Brain microvascular endothelial cell (primary cell): Measurements from ENCODE around the gene KLHL8.
"Not testable (repeated sequence)": the region's sequence is repeated elsewhere in the genome, so short reads cannot be mapped to it uniquely, and the experiment has no call there.

ENCODE experiments used
- DNase-seq: peaks from one replicate; pipeline ENCODE4 v3.0.0-alpha.2; 2020
- H3K27ac ChIP-seq: fragments of 250-450 bp; sonication (Bioruptor Pico); 2 replicates; pipeline ENCODE4 v1.5.1; 2020; ENCODE audit warnings: mild to moderate bottlenecking, moderate library complexity
- H3K27me3 ChIP-seq: fragments of 250-450 bp; sonication (Bioruptor Pico); replicated peaks from 2 replicates; pipeline ENCODE4 v1.5.1; 2020; ENCODE audit warnings: mild to moderate bottlenecking
- H3K36me3 ChIP-seq: fragments of 250-450 bp; sonication (Bioruptor Pico); replicated peaks from 2 replicates; pipeline ENCODE4 v1.5.1; 2020; ENCODE audit warnings: mild to moderate bottlenecking
- H3K4me3 ChIP-seq: 2 replicates; pipeline ENCODE4 v1.5.1; 2011; ENCODE audit warnings: low read depth, mild to moderate bottlenecking, control low read depth, low read length, moderate library complexity
- in situ Hi-C: cut with HindIII; loops from 2 replicates; pipeline ENCODE4 v1.10.0; 2017; ENCODE audit warnings: low sequenced_read_pairs, low pct_ligation_motif_present
- TF ChIP-seq, protein P1 (sequence below): IDR thresholded peaks from 2 replicates; pipeline ENCODE4 v1.5.1; 2011; ENCODE audit warnings: low read depth, mild to moderate bottlenecking, moderate library complexity, low read length, control low read depth, inconsistent platforms; ENCODE audit errors: missing control alignments

KLHL8 gene

DNA sequence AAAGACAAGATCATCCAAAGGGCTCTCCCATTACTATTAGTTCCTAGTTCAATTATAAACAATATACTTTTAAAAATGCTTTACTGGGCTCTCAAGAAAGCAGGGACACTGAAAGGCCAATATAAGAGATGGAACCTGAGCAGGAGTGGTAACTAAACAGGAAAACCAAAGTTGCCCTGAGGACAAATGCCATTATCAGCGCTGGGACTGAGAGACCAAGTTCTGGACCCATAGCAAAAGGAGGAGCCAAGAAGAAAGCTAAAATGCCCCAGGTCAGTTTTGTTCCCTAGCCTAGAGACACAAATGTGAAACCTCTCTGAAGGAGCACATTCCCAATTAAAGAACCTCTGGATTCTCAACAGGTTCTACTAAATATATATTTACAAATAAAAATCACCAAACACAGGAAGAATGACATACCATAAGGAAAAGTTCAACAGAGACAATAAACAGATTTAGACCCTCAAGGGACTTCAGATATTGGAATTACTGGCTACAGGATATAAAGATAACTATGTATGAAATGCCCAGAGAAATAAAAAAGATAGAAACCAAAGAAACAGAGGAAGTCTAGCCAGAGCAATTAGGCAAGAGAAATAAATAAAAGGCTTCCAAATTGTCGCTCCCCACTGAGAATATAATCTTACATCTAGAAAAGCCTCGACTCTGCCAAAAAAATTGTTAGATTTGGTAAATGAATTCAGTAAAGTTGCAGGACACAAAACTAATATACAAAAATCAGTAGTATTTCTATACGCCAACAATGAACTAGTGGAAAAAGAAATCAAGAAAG, 67.1 kb downstream of the KLHL8 start:
- no peak overlapping the region for H3K27ac ChIP-seq
- no peaks in the 10 kb centered on the region for H3K27me3 ChIP-seq
- in situ Hi-C loops, result no loop called here
- no peak for DNase-seq
- TF ChIP-seq, protein P1, sequence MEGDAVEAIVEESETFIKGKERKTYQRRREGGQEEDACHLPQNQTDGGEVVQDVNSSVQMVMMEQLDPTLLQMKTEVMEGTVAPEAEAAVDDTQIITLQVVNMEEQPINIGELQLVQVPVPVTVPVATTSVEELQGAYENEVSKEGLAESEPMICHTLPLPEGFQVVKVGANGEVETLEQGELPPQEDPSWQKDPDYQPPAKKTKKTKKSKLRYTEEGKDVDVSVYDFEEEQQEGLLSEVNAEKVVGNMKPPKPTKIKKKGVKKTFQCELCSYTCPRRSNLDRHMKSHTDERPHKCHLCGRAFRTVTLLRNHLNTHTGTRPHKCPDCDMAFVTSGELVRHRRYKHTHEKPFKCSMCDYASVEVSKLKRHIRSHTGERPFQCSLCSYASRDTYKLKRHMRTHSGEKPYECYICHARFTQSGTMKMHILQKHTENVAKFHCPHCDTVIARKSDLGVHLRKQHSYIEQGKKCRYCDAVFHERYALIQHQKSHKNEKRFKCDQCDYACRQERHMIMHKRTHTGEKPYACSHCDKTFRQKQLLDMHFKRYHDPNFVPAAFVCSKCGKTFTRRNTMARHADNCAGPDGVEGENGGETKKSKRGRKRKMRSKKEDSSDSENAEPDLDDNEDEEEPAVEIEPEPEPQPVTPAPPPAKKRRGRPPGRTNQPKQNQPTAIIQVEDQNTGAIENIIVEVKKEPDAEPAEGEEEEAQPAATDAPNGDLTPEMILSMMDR, result no peak
- no peak overlapping the region for H3K4me3 ChIP-seq
- no peaks in the 10 kb centered on the region for H3K36me3 ChIP-seq

DNA sequence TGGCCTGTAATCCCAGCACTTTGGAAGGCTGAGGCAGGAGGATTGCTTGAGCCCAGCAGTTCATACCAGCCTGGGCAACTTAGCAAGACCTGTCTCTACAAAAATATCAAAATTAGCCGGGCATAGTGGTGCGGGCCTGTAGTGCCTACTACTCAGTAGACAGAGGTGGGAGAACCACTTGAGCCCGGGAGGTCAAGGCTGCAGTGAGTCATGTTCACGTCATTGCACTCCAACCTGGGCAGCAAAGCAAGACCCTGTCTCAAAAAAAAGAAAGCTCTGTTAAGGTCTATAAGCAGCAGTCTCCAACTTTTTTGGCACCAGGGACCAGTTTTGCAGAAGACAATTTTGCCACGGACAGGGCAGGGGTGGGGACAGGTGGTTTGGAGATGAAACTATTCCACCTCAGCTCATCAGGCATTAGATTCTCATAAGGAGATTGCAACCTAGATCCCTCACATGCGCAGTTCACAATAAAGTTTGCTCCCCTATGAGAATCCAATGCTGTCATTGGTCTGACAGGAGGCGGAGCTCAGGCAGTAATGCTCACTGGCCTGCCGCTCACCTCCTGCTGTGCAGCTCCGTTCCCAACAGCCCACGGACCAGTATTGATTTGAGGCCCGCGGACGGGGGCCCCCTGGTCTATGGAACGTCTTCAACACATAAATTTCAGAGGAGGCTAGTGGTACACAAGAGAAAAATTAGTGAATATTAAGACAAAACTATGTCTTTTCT, 67.9 kb downstream of the KLHL8 start:
- Histone ChIP-seq H3K36me3 (no peaks in the 10 kb centered on the region), H3K27ac (no peak overlapping the region), H3K27me3 (no peaks in the 10 kb centered on the region), H3K4me3 (no peak overlapping the region)
- TF ChIP-seq, protein P1, result no peak
- in situ Hi-C loops, result no loop called here
- no peak for DNase-seq

DNA sequence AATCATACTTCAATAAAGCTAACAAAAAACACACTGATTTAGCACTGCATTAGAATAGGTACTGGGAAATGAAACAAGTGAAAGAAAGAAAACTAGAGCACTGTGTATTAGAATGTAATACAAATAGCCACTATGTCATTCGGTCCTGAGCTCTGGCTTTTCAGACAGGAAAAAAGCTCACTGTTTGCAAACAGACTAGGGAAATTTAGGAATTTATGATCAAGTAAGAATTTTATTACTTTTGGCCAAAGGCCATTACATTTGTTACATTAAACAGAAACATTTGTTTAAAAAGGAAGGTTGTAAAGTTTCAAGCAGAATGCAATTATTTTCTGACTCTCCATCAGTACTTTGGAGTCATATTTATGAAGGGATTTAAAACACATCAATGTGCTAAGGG, 68.7 kb downstream of the KLHL8 start:
- no peak overlapping the region for H3K4me3 ChIP-seq
- in situ Hi-C loops, result no loop called here
- DNase-seq, result no peak

DNA sequence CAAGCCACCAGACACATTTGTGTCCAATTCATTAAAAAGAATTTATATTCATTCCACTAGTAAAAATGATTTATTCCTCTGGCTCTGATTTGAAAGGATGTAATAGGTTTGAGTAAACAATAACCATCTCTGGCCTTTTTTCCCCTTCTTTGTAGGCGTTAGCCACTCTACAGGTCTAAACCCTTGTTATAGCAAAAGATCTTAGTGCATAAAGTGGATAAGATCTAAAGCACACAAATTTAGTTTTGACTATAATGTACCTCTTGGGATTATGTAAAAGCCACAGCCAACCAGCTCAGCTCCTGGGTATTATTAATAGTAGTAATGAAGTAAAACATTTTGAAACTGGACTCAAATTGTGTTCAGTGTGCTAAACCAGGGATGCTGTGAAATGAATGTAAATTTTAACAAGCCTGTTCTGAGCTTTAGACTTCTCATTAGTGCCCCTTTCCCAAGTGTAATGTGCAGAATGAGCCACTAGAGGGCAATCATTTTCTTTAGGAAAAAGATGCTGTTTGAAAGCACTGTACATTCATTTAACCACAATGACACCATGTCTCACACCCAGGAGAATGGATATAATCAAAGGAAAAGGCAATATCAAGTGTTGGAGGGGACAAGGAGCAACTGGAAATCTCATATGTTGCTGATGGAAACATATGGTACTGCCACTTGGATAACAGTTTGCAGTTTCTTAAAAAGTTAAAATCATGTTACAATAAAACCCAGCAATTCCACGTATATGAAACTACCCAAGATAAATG, 69.7 kb downstream of the KLHL8 start:
- DNase-seq, result peak; percentile 83
- Histone ChIP-seq H3K36me3 (no peaks in the 10 kb centered on the region), H3K4me3 (no peak overlapping the region), H3K27ac (no peak overlapping the region), H3K27me3 (no peaks in the 10 kb centered on the region)
- in situ Hi-C loops, result no loop called here
- TF ChIP-seq, protein P1, result peak; percentile 74

More for the DNA sequence above, 68.7 kb downstream of the KLHL8 start:
- Histone ChIP-seq H3K27me3 (no peaks in the 10 kb centered on the region), H3K36me3 (no peaks in the 10 kb centered on the region), H3K27ac (no peak overlapping the region)
- TF ChIP-seq, protein P1, result no peak

DNA sequence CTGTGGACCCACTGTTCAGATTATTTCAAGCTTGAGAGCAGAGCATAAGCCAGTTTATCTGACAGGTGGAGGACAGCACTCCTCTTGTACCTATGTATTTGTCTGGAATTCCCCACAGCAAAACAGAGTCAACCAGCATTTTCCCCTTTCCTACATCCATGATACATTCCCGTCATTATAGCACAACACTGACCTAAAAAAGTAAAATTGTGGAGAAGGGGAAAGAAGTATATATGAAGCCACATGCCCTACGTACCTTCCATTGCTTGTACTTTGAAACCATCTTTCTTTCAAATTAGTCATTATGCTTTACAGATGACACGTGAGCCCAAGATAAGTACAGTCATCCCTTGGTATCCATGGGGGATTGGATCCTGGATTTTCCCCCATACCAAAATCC, 73.3 kb downstream of the KLHL8 start:
- Histone ChIP-seq H3K4me3 (no peak overlapping the region), H3K27ac (no peak overlapping the region)
- in situ Hi-C loops, result no loop called here

DNA sequence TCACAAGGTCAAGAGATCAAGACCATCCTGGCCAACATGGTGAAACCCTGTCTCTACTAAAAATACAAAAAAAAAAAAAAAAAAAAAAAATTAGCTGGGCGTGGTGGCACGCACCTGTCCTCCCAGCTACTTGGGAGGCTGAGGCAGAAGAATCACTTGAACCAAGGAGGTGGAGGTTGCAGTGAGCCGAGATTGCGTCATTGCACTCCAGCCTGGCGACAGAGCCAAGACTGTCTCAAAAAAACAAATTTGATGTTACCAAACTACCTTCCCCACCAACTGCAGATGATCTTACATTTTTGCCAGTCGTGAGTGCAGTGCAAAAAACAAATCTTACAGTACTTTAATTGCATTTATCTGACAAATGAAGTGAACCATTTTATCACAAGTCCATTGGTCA, 74.5 kb downstream of the KLHL8 start:
- DNase-seq, H3K27me3 ChIP-seq, in situ Hi-C loops, H3K27ac ChIP-seq, H3K36me3 ChIP-seq, H3K4me3 ChIP-seq: not testable (repeated sequence)

More for the DNA sequence above, 73.3 kb downstream of the KLHL8 start:
- Histone ChIP-seq H3K36me3 (no peaks in the 10 kb centered on the region), H3K27me3 (no peaks in the 10 kb centered on the region)
- TF ChIP-seq, protein P1, result no peak
- no peak for DNase-seq
